NCI-H2171 treated with DMSO at 0.1 percent for 48 hours (cell line): ENCODE measurements around the gene DOCK4.

Experiments
- DNase-seq: peaks from one replicate; lab custom pipeline; 2025; lab: John Stamatoyannopoulos, UW

Gene DOCK4

GRCh38 chr7:112159351-112159750 lies 46.8 kb downstream of the DOCK4 start:
- DNase-seq = no peak

GRCh38 chr7:112157072-112157471 lies 49.1 kb downstream of the DOCK4 start:
- DNase-seq = no peak

GRCh38 chr7:112156412-112156811 lies 49.8 kb downstream of the DOCK4 start:
- DNase-seq = no peak

- no peak for DNase-seq
Observed at GRCh38 chr7:112154690-112155089, 51.5 kb downstream of the DOCK4 start.

GRCh38 chr7:112152186-112152585 lies 54.0 kb downstream of the DOCK4 start:
- DNase-seq = no peak

GRCh38 chr7:112150823-112151641 lies 55.2 kb downstream of the DOCK4 start:
- no peak for DNase-seq

GRCh38 chr7:112149734-112150133 lies 56.5 kb downstream of the DOCK4 start:
- DNase-seq = no peak

- DNase-seq = peak; percentile 17
Observed at GRCh38 chr7:112147793-112148361, 58.3 kb downstream of the DOCK4 start.

- DNase-seq = peak; percentile 55
Observed at GRCh38 chr7:112145206-112145605, 61.0 kb downstream of the DOCK4 start.

GRCh38 chr7:112144284-112145059 lies 61.7 kb downstream of the DOCK4 start:
- peak; percentile 65 for DNase-seq

GRCh38 chr7:112143582-112143981 lies 62.6 kb downstream of the DOCK4 start:
- DNase-seq = no peak

GRCh38 chr7:112143136-112143535 lies 63.1 kb downstream of the DOCK4 start:
- no peak for DNase-seq

- peak; percentile 26 for DNase-seq
Observed at GRCh38 chr7:112140600-112140999, 65.6 kb downstream of the DOCK4 start.

GRCh38 chr7:112138938-112139337 lies 67.3 kb downstream of the DOCK4 start:
- no peak for DNase-seq

- no peak for DNase-seq
Observed at GRCh38 chr7:112138325-112138852, 67.8 kb downstream of the DOCK4 start.

- DNase-seq = no peak
Observed at GRCh38 chr7:112137141-112138101, 68.8 kb downstream of the DOCK4 start.

GRCh38 chr7:112136271-112137008 lies 69.8 kb downstream of the DOCK4 start:
- no peak for DNase-seq

GRCh38 chr7:112135815-112136214 lies 70.4 kb downstream of the DOCK4 start:
- no peak for DNase-seq

- no peak for DNase-seq
Observed at GRCh38 chr7:112134039-112134438, 72.2 kb downstream of the DOCK4 start.

GRCh38 chr7:112133328-112133727 lies 72.9 kb downstream of the DOCK4 start:
- DNase-seq = no peak
